IMR-90 (cell line): ENCODE measurements around the gene RAB36. TPM values are rescaled to one million over a fixed set of nuclear protein-coding genes. Genes with fewer than 3 reads are reported as not detected.

ENCODE experiments used
- ATAC-seq: fragments of 200-7000 bp; cut with Tn5 transposase; 2 replicates; pipeline ENCODE4 v1.9.1; 2020; ENCODE audit warnings: low read depth, mild to moderate bottlenecking, moderate library complexity
- BruUV-seq: library from RNA; stranded (reverse); fragments of 400-500 nt; replicated peaks from 2 replicates; lab custom pipeline; 2021; lab: Mats Ljungman, UMichigan
- CTCF ChIA-PET: fragments of 300-600 bp; formaldehyde crosslinking; extraction: SDS; loops from one replicate; lab custom pipeline; 2021; ENCODE audit warnings: antibody characterized with exemption; lab: Yijun Ruan, JAX
- POLR2A ChIA-PET: fragments of 300-600 bp; sonication (Branson Sonifier 250); formaldehyde crosslinking; loops from one replicate; lab custom pipeline; 2022; ENCODE audit warnings: antibody characterized with exemption; ENCODE audit not compliant: unreplicated experiment; lab: Charles Lee
- DNase-seq: peaks from one replicate; pipeline ENCODE4 v3.0.0; 2013
- H2AFZ ChIP-seq: replicated peaks from 2 replicates; pipeline ENCODE3; 2013; ENCODE audit warnings: low read length, mild to moderate bottlenecking; ENCODE audit not compliant: poor library complexity
- H2AK5ac ChIP-seq: 2 replicates; pipeline ENCODE4 v1.6.1; 2013; ENCODE audit warnings: low read depth, low read length, inconsistent platforms
- H2AK9ac ChIP-seq: replicated peaks from 2 replicates; pipeline ENCODE3; 2013; ENCODE audit warnings: mild to moderate bottlenecking, low read depth, low read length, moderate library complexity; ENCODE audit not compliant: poor library complexity
- H2BK120ac ChIP-seq: 2 replicates; pipeline ENCODE4 v1.6.1; 2013; ENCODE audit warnings: low read depth, low read length, inconsistent platforms
- H2BK15ac ChIP-seq: 3 replicates; pipeline ENCODE4 v1.6.1; 2013; ENCODE audit warnings: low read depth, low read length, inconsistent platforms
- H2BK20ac ChIP-seq: 2 replicates; pipeline ENCODE4 v1.6.1; 2013; ENCODE audit warnings: low read depth, mild to moderate bottlenecking, inconsistent platforms, low read length, moderate library complexity
- H2BK5ac ChIP-seq: 2 replicates; pipeline ENCODE4 v1.6.1; 2013; ENCODE audit warnings: mild to moderate bottlenecking, low read depth, low read length, inconsistent platforms; ENCODE audit not compliant: poor library complexity, severe bottlenecking
- H3K14ac ChIP-seq: replicated peaks from 2 replicates; pipeline ENCODE4 v1.6.1; 2013; ENCODE audit warnings: low read depth, low read length, inconsistent platforms
- H3K18ac ChIP-seq: 2 replicates; pipeline ENCODE4 v1.6.1; 2013; ENCODE audit warnings: low read depth, low read length, control low read depth
- H3K23ac ChIP-seq: 2 replicates; pipeline ENCODE4 v1.6.1; 2013; ENCODE audit warnings: low read depth, low read length, inconsistent platforms
- H3K27ac ChIP-seq: 2 replicates; pipeline ENCODE4 v1.5.1; 2013; ENCODE audit warnings: mild to moderate bottlenecking, control low read depth, low read length; ENCODE audit not compliant: insufficient read depth
- H3K27me3 ChIP-seq: 2 replicates; pipeline ENCODE4 v1.6.1; 2013; ENCODE audit warnings: low read length; ENCODE audit not compliant: control insufficient read depth, insufficient read depth
- H3K36me3 ChIP-seq: 2 replicates; pipeline ENCODE4 v1.6.1; 2013; ENCODE audit warnings: low read length, mixed read lengths; ENCODE audit not compliant: control insufficient read depth, insufficient read depth
- H3K4ac ChIP-seq: 2 replicates; pipeline ENCODE4 v1.6.1; 2013; ENCODE audit warnings: low read depth, low read length, inconsistent platforms
- H3K4me1 ChIP-seq: 2 replicates; pipeline ENCODE4 v1.6.1; 2013; ENCODE audit warnings: low read length, mixed read lengths; ENCODE audit not compliant: control insufficient read depth, insufficient read depth
- H3K4me2 ChIP-seq: 2 replicates; pipeline ENCODE4 v1.6.1; 2013; ENCODE audit warnings: low read depth, mild to moderate bottlenecking, control low read depth, low read length, moderate library complexity
- H3K4me3 ChIP-seq: 2 replicates; pipeline ENCODE4 v1.5.1; 2013; ENCODE audit warnings: low read depth, mild to moderate bottlenecking, control low read depth, low read length, moderate library complexity; ENCODE audit not compliant: insufficient read depth
- H3K56ac ChIP-seq: 2 replicates; pipeline ENCODE4 v1.6.1; 2013; ENCODE audit warnings: low read length, inconsistent platforms; ENCODE audit not compliant: insufficient read depth; ENCODE audit errors: extremely low read depth
- H3K79me1 ChIP-seq, 2 experiments: 2 replicates each; pipeline ENCODE4 v1.6.1; 2013; ENCODE audit warnings: low read length in 2 of 2, inconsistent platforms in 1 of 2, low read depth in 1 of 2
- H3K9ac ChIP-seq: 2 replicates; pipeline ENCODE4 v1.6.1; 2013; ENCODE audit warnings: low read depth, low read length, control low read depth
- H3K9me1 ChIP-seq: 2 replicates; pipeline ENCODE4 v1.6.1; 2013; ENCODE audit warnings: low read length, inconsistent platforms; ENCODE audit not compliant: insufficient read depth
- H3K9me3 ChIP-seq: 2 replicates; pipeline ENCODE4 v1.6.1; 2013; ENCODE audit warnings: low read length; ENCODE audit not compliant: control insufficient read depth, insufficient read depth
- H4K20me1 ChIP-seq: 2 replicates; pipeline ENCODE4 v1.6.1; 2013; ENCODE audit warnings: low read length, inconsistent platforms; ENCODE audit not compliant: insufficient read depth
- H4K5ac ChIP-seq: 2 replicates; pipeline ENCODE4 v1.6.1; 2013; ENCODE audit warnings: mild to moderate bottlenecking, low read depth, low read length, control low read depth
- H4K8ac ChIP-seq, 2 experiments: 2 replicates each; pipeline ENCODE4 v1.6.1; 2013; ENCODE audit warnings: low read depth in 2 of 2, low read length in 2 of 2, control low read depth in 1 of 2, inconsistent platforms in 1 of 2
- H4K91ac ChIP-seq: 2 replicates; pipeline ENCODE4 v1.6.1; 2013; ENCODE audit warnings: low read depth, low read length, inconsistent platforms; ENCODE audit not compliant: insufficient read depth
- BHLHE40 ChIP-seq: fragments of 150-350 bp; IDR thresholded peaks from 2 replicates; pipeline ENCODE4 v1.6.1; 2016; ENCODE audit warnings: mild to moderate bottlenecking, low read depth, low read length
- CEBPB ChIP-seq: IDR thresholded peaks from 2 replicates; pipeline ENCODE4 v1.6.1; 2012; ENCODE audit warnings: low read depth, low read length, improper control_type of control experiment
- CHD1 ChIP-seq: IDR thresholded peaks from 2 replicates; pipeline ENCODE4 v1.6.1; 2012; ENCODE audit warnings: low read depth, low read length, improper control_type of control experiment
- CTCF ChIP-seq: conservative IDR thresholded peaks from 2 replicates; pipeline ENCODE4 v1.5.1; 2012; ENCODE audit warnings: mild to moderate bottlenecking, low read depth, low read length, improper control_type of control experiment
- FOS ChIP-seq: fragments of 150-350 bp; IDR thresholded peaks from 2 replicates; pipeline ENCODE4 v1.6.1; 2016; ENCODE audit warnings: low read depth, low read length
- MAFK ChIP-seq: IDR thresholded peaks from 2 replicates; pipeline ENCODE4 v1.6.1; 2012; ENCODE audit warnings: low read depth, low read length, improper control_type of control experiment
- MAZ ChIP-seq: IDR thresholded peaks from 2 replicates; pipeline ENCODE4 v1.6.1; 2012; ENCODE audit warnings: low read depth, mild to moderate bottlenecking, low read length, improper control_type of control experiment, moderate library complexity, borderline replicate concordance
- MXI1 ChIP-seq: IDR thresholded peaks from 2 replicates; pipeline ENCODE4 v1.6.1; 2012; ENCODE audit warnings: low read depth, mild to moderate bottlenecking, low read length, moderate library complexity, borderline replicate concordance
- POLR2A ChIP-seq: IDR thresholded peaks from 2 replicates; pipeline ENCODE4 v1.6.1; 2012; ENCODE audit warnings: mild to moderate bottlenecking, low read depth, low read length
- RAD21 ChIP-seq: IDR thresholded peaks from 2 replicates; pipeline ENCODE4 v1.6.1; 2012; ENCODE audit warnings: low read length, improper control_type of control experiment
- RCOR1 ChIP-seq: IDR thresholded peaks from 2 replicates; pipeline ENCODE4 v1.6.1; 2012; ENCODE audit warnings: mild to moderate bottlenecking, low read length, improper control_type of control experiment; ENCODE audit not compliant: insufficient replicate concordance
- SMC3 ChIP-seq: fragments of 150-350 bp; IDR thresholded peaks from 2 replicates; pipeline ENCODE4 v1.6.1; 2016; ENCODE audit warnings: low read depth, mild to moderate bottlenecking, antibody characterized with exemption, low read length, moderate library complexity
- USF2 ChIP-seq: fragments of 150-350 bp; IDR thresholded peaks from 2 replicates; pipeline ENCODE4 v1.6.1; 2017; ENCODE audit warnings: mild to moderate bottlenecking, antibody characterized with exemption, low read length, low read depth
- WGBS, 2 experiments: methylation state at CpG; one replicate each; pipeline versions ENCODE4 v1.1.5 to v1.1.7; 2013; ENCODE audit warnings: missing lambda C conversion rate in 2 of 2; ENCODE audit not compliant: insufficient read length in 1 of 2; ENCODE audit errors: extremely low coverage in 2 of 2; 5-methylcytosine and 5-hydroxymethylcytosine counted together
- dilution Hi-C: fragments of 300-500 bp; cut with HindIII; formaldehyde crosslinking; loops from one replicate; pipeline ENCODE4 v1.14.3; 2018; ENCODE audit warnings: low sequenced_read_pairs; ENCODE audit not compliant: unreplicated experiment
- in situ Hi-C: fragments of 300-500 bp; cut with MboI; formaldehyde crosslinking; loops from 3 replicates; pipeline ENCODE4 v1.14.3; 2019; ENCODE audit warnings: low sequenced_read_pairs, inconsistent platforms, mixed read lengths
- intact Hi-C: fragments of 100-400 bp; cut with micrococcal nuclease; formaldehyde crosslinking; loops from 2 replicates; pipeline ENCODE4 v1.10.0; 2022
- polyA plus RNA-seq, 3 experiments: library from polyadenylated mRNA; depleted of rRNA; stranded (reverse); fragments of >200 nt; gene quantifications; 2 replicates each; pipeline ENCODE4 v1.2.3, GENCODE V29; 2012; ENCODE audit warnings: low replicate concordance in 1 of 3
- total RNA-seq: library from RNA; depleted of rRNA; stranded (reverse); fragments of >200 nt; gene quantifications from 2 replicates; pipeline ENCODE4 v1.2.3, GENCODE V29; 2012

Gene RAB36
- total and polyA plus RNA-seq, 2 of the 4 experiments (the other 2 are of a cell fraction), result 3.6 to 4.0 TPM

- Histone ChIP-seq H2AFZ (no peak overlapping the region), H3K18ac (no peak overlapping the region), H2BK20ac (no peak overlapping the region), H2BK15ac (no peak overlapping the region), H3K14ac (no peak overlapping the region), H3K27me3 (no peaks in the 10 kb centered on the region; the same call in 1 of the 2 replicates), H3K56ac (no peak overlapping the region), H4K8ac (no peak overlapping the region), H3K79me1 (no peaks in the 10 kb centered on the region), H4K91ac (no peak overlapping the region), H3K4me2 (no peak overlapping the region), H2AK5ac (no peak overlapping the region), H3K4me3 (no peak overlapping the region), H4K5ac (no peak overlapping the region), H3K9me3 (no peaks in the 10 kb centered on the region), H3K4ac (no peak overlapping the region), H3K27ac (no peak overlapping the region), H4K20me1 (no peaks in the 10 kb centered on the region), H2BK120ac (no peak overlapping the region), H3K23ac (no peak overlapping the region), H3K4me1 (no peaks in the 10 kb centered on the region), H3K9ac (no peak overlapping the region), H2AK9ac (no peak overlapping the region), H3K36me3 (no peaks in the 10 kb centered on the region), H3K9me1 (no peaks in the 10 kb centered on the region), H2BK5ac (no peak overlapping the region)
- ChIA-PET POLR2A (no interaction called here), CTCF (no interaction called here)
- BruUV-seq, result no TSS peak
- in situ Hi-C loops, result loop anchor here (10.0 kb wide), 1 partner anchor 266 kb away; no protein-coding TSS in a partner anchor
- ATAC-seq (no peak), DNase-seq (no peak)
- intact Hi-C loops, result no loop called here
- dilution Hi-C loops, result no loop called here
- TF ChIP-seq FOS (no peak), POLR2A (no peak), MAFK (no peak), CHD1 (no peak), RCOR1 (no peak), CEBPB (no peak), CTCF (no peak), USF2 (no peak), RAD21 (no peak), SMC3 (no peak), BHLHE40 (no peak), MAZ (no peak), MXI1 (no peak)
- WGBS, 2 experiments, result no CpG with 5 or more reads among the region's 7 CpGs
These were observed 24.8 kb upstream of the RAB36 start for GRCh38 chr22:23120415-23120899.
